Thoracic aorta (tissue), 2 donors: ENCODE data around the gene C3orf20. TPM values are rescaled to one million over a fixed set of nuclear protein-coding genes. Genes with fewer than 3 reads are reported as not detected.

ENCODE experiments used
- ATAC-seq: fragments of 150-250 bp; one replicate; pipeline ENCODE4 v1.8.0; 2017; ENCODE audit warnings: low read depth; ENCODE audit not compliant: insufficient number of reproducible peaks, low FRiP score
- DNase-seq: peaks from one replicate; pipeline ENCODE4 v3.0.0-alpha.2; 2020; ENCODE audit warnings: low spot score
- H3K27ac ChIP-seq, 2 donors: fragments of 200-600 bp; sonication (generic); 1 replicate in 1 of 2; 2 replicates in 1 of 2; pipeline ENCODE4 v1.5.1; 2016; ENCODE audit warnings: mild to moderate bottlenecking in 2 of 2, moderate library complexity in 2 of 2
- H3K27me3 ChIP-seq: fragments of 200-600 bp; sonication (generic); replicated peaks from 2 replicates; pipeline ENCODE4 v1.6.0; 2016; ENCODE audit warnings: mild to moderate bottlenecking; ENCODE audit not compliant: insufficient read depth
- H3K36me3 ChIP-seq: fragments of 200-600 bp; sonication (generic); one replicate; pipeline ENCODE4 v1.5.1; 2016
- H3K4me1 ChIP-seq, 2 donors: fragments of 200-600 bp; sonication (generic); 1 replicate in 1 of 2; 2 replicates in 1 of 2; pipeline versions ENCODE4 v1.5.1 to v1.6.0; 2016; ENCODE audit warnings: low read depth in 2 of 2, mild to moderate bottlenecking in 1 of 2; ENCODE audit not compliant: control insufficient read depth in 1 of 2
- H3K4me3 ChIP-seq: fragments of 200-600 bp; sonication (generic); 2 replicates; pipeline ENCODE4 v1.5.1; 2016; ENCODE audit warnings: mild to moderate bottlenecking
- H3K9me3 ChIP-seq: fragments of 200-600 bp; sonication (generic); 2 replicates; pipeline ENCODE4 v1.5.1; 2016
- total RNA-seq, 2 donors: library from RNA; depleted of rRNA; stranded (reverse); fragments of >200 nt; gene quantifications; one replicate each; pipeline versions ENCODE4 v1.1.0 to v1.2.3, GENCODE V29; 2016
- TF ChIP-seq, protein P1 (sequence below): fragments of 200-600 bp; sonication (generic); IDR thresholded peaks from one replicate; pipeline ENCODE4 v1.5.1; 2019; ENCODE audit warnings: antibody characterized with exemption

The C3orf20 gene
- not detected for total RNA-seq

DNA sequence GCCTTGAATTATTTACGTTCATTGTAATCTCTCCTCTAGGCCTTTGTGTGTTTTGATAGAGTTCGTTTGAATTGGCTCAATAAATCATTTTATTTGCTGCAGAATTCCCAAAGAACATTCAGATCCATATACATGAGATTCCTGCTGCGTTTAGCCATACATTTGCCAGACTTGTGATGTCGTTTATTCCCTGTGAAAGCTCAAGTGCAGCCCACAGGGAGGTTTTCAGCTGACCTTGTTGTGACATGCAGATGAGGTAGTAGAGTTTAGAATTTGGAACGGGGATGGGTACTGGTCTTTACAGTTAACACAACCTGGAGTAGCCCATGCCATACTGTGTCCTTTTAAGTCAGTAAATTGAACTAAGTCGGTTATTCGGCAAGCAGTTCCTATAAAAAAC is at the start of gene C3orf20:
TSS of gene C3orf20 (plus strand) at position 301 of the 400 bp plus-strand sequence. CDS start 7,573 bp downstream, outside the sequence.
- Histone ChIP-seq H3K27ac (no peak within 1 kb of the TSS), H3K4me1 (no peaks in the 10 kb centered on the region), H3K9me3 (no peaks in the 10 kb centered on the region), H3K36me3 (peaks cover 17% of the 10 kb centered on the region), H3K4me3 (no peak within 1 kb of the TSS), H3K27me3 (no peaks in the 10 kb centered on the region)
- TF ChIP-seq, protein P1, sequence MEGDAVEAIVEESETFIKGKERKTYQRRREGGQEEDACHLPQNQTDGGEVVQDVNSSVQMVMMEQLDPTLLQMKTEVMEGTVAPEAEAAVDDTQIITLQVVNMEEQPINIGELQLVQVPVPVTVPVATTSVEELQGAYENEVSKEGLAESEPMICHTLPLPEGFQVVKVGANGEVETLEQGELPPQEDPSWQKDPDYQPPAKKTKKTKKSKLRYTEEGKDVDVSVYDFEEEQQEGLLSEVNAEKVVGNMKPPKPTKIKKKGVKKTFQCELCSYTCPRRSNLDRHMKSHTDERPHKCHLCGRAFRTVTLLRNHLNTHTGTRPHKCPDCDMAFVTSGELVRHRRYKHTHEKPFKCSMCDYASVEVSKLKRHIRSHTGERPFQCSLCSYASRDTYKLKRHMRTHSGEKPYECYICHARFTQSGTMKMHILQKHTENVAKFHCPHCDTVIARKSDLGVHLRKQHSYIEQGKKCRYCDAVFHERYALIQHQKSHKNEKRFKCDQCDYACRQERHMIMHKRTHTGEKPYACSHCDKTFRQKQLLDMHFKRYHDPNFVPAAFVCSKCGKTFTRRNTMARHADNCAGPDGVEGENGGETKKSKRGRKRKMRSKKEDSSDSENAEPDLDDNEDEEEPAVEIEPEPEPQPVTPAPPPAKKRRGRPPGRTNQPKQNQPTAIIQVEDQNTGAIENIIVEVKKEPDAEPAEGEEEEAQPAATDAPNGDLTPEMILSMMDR, result no peak
- DNase-seq (no peak), ATAC-seq (no peak)

DNA sequence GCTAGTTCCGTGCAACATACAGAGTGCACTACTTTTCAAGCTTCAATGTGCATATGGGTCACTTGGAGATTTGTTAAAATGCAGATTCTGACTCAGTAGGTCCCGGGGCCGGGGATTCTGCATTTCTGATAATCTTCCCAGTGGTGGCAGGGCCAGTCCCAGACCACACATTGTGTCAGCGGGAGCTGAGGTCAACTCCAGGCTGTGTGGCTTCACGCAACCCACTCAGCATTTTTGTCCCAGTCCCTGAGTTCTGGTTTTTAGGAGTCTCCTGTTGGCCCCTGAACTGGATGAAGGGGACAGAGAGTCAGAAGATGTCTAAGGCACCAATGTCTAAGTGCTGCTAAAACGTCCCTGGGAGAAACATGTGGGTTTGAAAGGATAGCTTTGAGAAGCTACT is 49.5 kb upstream of the C3orf20 start:
- ATAC-seq (no peak), DNase-seq (no peak)
- Histone ChIP-seq H3K27ac (no peak overlapping the region), H3K36me3 (no peaks in the 10 kb centered on the region), H3K27me3 (no peaks in the 10 kb centered on the region), H3K4me3 (no peak overlapping the region), H3K9me3 (no peaks in the 10 kb centered on the region), H3K4me1 (no peaks in the 10 kb centered on the region)
- TF ChIP-seq, protein P1, result no peak

DNA sequence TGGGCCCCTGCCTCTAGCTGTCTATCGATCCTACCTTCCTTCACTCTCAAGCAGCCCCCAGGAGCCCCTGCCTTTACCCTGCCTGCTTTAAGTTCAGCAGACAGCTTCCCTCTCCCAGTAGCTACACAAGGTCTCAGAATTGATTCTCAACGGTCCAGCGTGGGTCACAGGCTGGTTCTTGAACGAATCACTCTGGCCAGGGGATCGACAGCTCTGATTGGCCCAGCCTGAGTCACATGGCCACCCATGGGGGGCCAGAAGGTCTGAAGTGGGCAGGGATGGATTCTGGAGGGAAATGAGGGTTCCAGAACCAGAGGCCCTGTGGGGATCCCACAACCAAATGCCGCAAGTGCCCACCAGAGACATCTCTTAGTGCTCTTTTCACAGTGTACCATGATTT is 47.1 kb upstream of the C3orf20 start:
- ATAC-seq (no peak), DNase-seq (no peak)
- no peak overlapping the region for H3K4me3 ChIP-seq
- H3K36me3 ChIP-seq, result no peaks in the 10 kb centered on the region
- H3K27ac ChIP-seq, result no peak overlapping the region
- no peaks in the 10 kb centered on the region for H3K9me3 ChIP-seq
- TF ChIP-seq, protein P1, result no peak
- no peaks in the 10 kb centered on the region for H3K27me3 ChIP-seq
- H3K4me1 ChIP-seq, result no peaks in the 10 kb centered on the region

DNA sequence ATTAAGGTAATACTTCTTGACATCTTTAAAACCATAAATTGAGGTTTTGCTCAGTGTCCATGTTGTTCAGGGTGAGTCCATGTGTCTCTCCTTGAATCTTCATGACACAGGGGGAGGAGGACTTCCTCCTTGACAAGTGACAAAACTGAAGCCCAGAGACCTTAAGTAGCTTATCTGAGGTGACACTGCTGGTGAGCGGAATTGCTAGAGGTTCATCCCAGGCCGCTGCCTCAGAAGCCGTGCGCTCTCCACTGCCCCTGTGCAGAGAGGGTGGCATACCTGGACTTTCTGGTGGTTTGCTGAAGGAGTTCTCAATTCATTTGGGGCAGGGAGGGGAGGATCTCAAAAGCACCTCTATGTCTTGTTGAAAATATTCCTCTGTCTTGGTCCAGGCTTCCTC is 46.5 kb upstream of the C3orf20 start:
- Histone ChIP-seq H3K27me3 (no peaks in the 10 kb centered on the region), H3K4me3 (no peak overlapping the region), H3K9me3 (no peaks in the 10 kb centered on the region), H3K27ac (no peak overlapping the region), H3K36me3 (no peaks in the 10 kb centered on the region), H3K4me1 (no peaks in the 10 kb centered on the region)
- DNase-seq, result no peak
- TF ChIP-seq, protein P1, result no peak
- no peak for ATAC-seq

DNA sequence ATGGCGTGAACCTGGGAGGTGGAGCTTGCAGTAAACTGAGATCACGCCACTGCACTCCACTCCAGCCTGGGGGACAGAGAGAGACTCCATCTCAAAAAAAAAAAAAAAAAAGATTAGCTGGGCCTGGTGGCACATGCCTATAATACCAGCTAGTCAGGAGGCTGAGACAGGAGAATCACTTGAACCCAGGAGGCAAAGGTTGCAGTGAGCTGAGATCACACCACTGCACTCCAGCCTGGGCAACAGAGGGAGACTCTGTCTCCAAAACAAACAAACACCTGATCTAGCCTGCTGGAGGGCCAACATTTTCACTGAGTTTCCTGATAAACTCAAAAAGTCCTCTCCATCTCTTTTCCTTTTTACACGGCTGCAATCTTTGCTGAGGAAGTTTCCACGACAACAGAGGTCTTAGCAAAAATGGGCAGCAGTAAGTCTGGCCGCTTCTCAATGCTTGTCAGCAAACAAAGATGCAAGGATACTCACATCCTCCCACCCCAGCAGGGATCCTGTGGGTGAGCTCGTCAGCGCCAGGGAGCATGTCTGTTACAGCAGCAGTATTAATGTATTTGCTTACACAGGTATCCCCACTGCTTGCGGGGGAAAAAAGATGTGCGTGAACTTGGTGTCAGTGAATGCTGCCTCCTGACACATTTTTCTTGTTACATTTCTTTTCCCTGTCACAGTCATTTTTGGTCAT is 44.4 kb upstream of the C3orf20 start:
- Histone ChIP-seq H3K36me3 (no peaks in the 10 kb centered on the region), H3K27ac (no peak overlapping the region), H3K9me3 (no peaks in the 10 kb centered on the region), H3K27me3 (no peaks in the 10 kb centered on the region), H3K4me3 (no peak overlapping the region), H3K4me1 (no peaks in the 10 kb centered on the region)
- no peak for ATAC-seq
- DNase-seq, result no peak
- TF ChIP-seq, protein P1, result no peak
